Progenitor cell of endocrine pancreas (in vitro differentiated cells): ENCODE results near the gene NPHP4. TPM values are rescaled to one million over a fixed set of nuclear protein-coding genes. Genes with fewer than 3 reads are reported as not detected.

Experiments
- DNase-seq: peaks from one replicate; pipeline ENCODE4 v3.0.0; 2021; ENCODE audit warnings: low spot score; ENCODE audit not compliant: unreplicated experiment
- H3K27ac Mint-ChIP-seq: 2 replicates; pipeline ENCODE4 v1.8.0; 2021; ENCODE audit warnings: mild to moderate bottlenecking, moderate library complexity, mixed read lengths
- H3K27me3 Mint-ChIP-seq: 2 replicates; pipeline ENCODE4 v1.8.0; 2021; ENCODE audit warnings: mixed read lengths
- H3K36me3 Mint-ChIP-seq: 2 replicates; pipeline ENCODE4 v1.8.0; 2022; ENCODE audit warnings: mixed read lengths; ENCODE audit not compliant: insufficient read depth
- H3K4me1 Mint-ChIP-seq: 2 replicates; pipeline ENCODE4 v1.8.0; 2021; ENCODE audit warnings: low read depth, mixed read lengths
- H3K4me3 Mint-ChIP-seq: 2 replicates; pipeline ENCODE4 v1.8.0; 2021; ENCODE audit warnings: low read depth, mild to moderate bottlenecking, moderate library complexity, mixed read lengths
- H3K9me3 Mint-ChIP-seq: 2 replicates; pipeline ENCODE4 v1.8.0; 2021; ENCODE audit warnings: low read depth, mixed read lengths
- total RNA-seq: library from RNA; stranded (reverse); gene quantifications from 2 replicates; pipeline ENCODE4 v1.2.1, GENCODE V29; 2021
- TF ChIP-seq, protein P1 (sequence below): fragments of 200-600 bp; sonication (generic); IDR thresholded peaks from one replicate; pipeline ENCODE4 v1.5.0; 2021; ENCODE audit warnings: antibody characterized with exemption, mild to moderate bottlenecking; ENCODE audit not compliant: unreplicated experiment

NPHP4 gene
- total RNA-seq, 1 donor from 2014 or later: 29.9 TPM

DNA sequence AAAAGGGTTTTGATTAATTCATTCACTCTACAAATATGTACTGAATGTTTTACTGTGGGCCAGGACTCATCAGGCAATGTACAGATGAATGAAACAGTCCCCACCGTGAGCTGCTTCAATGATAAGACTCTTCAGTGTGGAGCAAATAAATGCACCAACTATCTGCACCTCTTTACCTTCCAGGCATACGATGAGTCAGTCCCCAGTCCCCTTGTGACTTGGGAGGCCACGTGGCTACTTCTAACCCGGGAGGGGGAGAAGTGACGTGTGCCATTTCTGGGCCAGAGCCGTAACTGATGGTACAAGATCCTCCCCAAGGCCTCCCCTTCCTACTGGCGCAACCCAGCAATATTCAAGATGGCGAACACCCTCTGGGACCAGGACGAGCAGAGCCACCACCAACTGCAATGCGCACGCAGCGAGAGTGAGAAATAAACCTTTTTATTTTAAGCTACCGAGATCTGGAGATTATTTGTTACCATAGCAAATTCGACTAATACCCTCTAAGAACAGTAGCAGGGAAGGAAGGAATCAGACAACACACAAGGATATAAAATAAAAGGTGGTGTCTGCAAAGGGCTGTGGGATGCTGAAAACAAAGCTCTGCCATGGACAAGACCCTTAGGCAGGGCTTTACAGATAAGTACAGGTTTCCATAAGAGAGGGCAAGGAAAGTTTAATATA is 74.5 kb downstream of the NPHP4 start:
- DNase-seq: no peak
- TF ChIP-seq, protein P1, sequence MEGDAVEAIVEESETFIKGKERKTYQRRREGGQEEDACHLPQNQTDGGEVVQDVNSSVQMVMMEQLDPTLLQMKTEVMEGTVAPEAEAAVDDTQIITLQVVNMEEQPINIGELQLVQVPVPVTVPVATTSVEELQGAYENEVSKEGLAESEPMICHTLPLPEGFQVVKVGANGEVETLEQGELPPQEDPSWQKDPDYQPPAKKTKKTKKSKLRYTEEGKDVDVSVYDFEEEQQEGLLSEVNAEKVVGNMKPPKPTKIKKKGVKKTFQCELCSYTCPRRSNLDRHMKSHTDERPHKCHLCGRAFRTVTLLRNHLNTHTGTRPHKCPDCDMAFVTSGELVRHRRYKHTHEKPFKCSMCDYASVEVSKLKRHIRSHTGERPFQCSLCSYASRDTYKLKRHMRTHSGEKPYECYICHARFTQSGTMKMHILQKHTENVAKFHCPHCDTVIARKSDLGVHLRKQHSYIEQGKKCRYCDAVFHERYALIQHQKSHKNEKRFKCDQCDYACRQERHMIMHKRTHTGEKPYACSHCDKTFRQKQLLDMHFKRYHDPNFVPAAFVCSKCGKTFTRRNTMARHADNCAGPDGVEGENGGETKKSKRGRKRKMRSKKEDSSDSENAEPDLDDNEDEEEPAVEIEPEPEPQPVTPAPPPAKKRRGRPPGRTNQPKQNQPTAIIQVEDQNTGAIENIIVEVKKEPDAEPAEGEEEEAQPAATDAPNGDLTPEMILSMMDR: no peak
- no peak overlapping the region for H3K4me3 Mint-ChIP-seq

GRCh38 chr1:5917281-5917590 is 75.0 kb downstream of the NPHP4 start:
- H3K4me3 Mint-ChIP-seq: no peak overlapping the region
- H3K4me1 Mint-ChIP-seq: peaks cover 4% of the 10 kb centered on the region
- DNase-seq: no peak

More for the DNA sequence above, 74.5 kb downstream of the NPHP4 start:
- no peaks in the 10 kb centered on the region for H3K9me3 Mint-ChIP-seq
- H3K27me3 Mint-ChIP-seq: no peaks in the 10 kb centered on the region
- H3K4me1 Mint-ChIP-seq: peaks cover 4% of the 10 kb centered on the region
- H3K36me3 Mint-ChIP-seq: peaks cover 3% of the 10 kb centered on the region
- H3K27ac Mint-ChIP-seq: no peak overlapping the region

GRCh38 chr1:5916572-5917280 is 75.5 kb downstream of the NPHP4 start:
- no peak for DNase-seq
- peaks cover 3% of the 10 kb centered on the region for H3K36me3 Mint-ChIP-seq
- no peak overlapping the region for H3K27ac Mint-ChIP-seq
- TF ChIP-seq, protein P1: no peak
- no peaks in the 10 kb centered on the region for H3K9me3 Mint-ChIP-seq
- peaks cover 4% of the 10 kb centered on the region for H3K4me1 Mint-ChIP-seq
- no peak overlapping the region for H3K4me3 Mint-ChIP-seq
- H3K27me3 Mint-ChIP-seq: no peaks in the 10 kb centered on the region

More at GRCh38 chr1:5917281-5917590, 75.0 kb downstream of the NPHP4 start:
- peaks cover 3% of the 10 kb centered on the region for H3K36me3 Mint-ChIP-seq
- no peaks in the 10 kb centered on the region for H3K27me3 Mint-ChIP-seq
- no peak overlapping the region for H3K27ac Mint-ChIP-seq
- TF ChIP-seq, protein P1: no peak
- no peaks in the 10 kb centered on the region for H3K9me3 Mint-ChIP-seq

DNA sequence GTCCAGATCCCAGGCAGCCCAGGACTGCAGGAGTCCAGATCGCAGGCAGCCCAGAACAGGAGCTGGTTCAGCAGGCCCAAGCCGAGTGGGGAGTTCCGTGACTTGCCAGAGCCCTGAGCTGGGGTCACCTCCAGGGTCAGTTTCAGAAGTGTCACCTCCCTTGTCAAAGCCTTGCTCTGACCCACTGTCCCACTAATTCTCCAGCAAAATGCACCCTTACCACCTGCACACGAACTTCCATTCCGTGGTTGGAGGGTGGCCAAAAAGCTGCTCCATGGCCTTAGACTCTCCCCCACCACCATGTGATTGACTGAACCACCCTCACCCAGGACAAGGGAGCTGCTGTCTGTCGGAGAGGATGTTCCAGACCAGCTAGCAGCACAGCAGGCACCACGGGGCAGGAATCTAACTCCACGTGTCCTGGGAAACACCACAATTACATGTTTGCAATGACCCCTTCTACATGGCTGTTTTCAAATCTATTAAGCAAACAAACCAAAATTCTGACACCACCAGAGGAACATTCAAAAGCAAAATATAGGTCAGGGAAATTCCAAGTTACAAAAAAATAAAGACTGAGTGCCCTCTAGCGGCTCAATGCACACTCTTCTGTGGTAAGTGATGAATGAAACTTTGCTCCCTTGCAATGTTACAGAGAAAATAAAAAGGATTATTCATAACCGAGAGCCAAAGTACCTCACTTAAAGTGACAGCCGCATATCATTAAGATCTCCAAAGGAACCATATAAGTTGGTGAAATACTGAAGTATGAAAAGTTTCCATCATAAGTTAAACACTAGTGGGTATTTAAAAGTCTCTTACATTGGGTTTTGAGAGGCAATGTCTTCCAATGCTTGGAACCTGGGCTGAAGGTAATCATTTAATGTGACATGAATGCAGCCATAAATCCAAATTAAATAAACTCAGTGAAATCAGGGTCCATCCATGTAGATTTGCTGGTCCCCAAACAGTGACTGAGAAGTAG is 76.3 kb downstream of the NPHP4 start:
- TF ChIP-seq, protein P1: peak; percentile 73
- Mint-ChIP-seq H3K4me1 (peaks cover 4% of the 10 kb centered on the region), H3K27ac (no peak overlapping the region), H3K36me3 (peaks cover 3% of the 10 kb centered on the region), H3K27me3 (no peaks in the 10 kb centered on the region), H3K4me3 (no peak overlapping the region), H3K9me3 (no peaks in the 10 kb centered on the region)
- DNase-seq: no peak
